HepG2 (cell line): Measurements from ENCODE around the gene ACAT1.

ENCODE experiments used
- CHD2 ChIP-seq: IDR thresholded peaks from 2 replicates; pipeline ENCODE4 v1.6.1; 2011; ENCODE audit warnings: low read depth, low read length, improper control_type of control experiment
- CTCF ChIP-seq: sonication (generic); formaldehyde crosslinking; IDR thresholded peaks from 2 replicates; pipeline ENCODE4 v1.5.0; 2020; ENCODE audit warnings: mild to moderate bottlenecking, missing genetic modification reagents, moderate library complexity
- HNRNPK ChIP-seq: fragments of 200-400 bp; formaldehyde crosslinking; IDR thresholded peaks from 2 replicates; pipeline ENCODE4 v1.6.1; 2018; ENCODE audit warnings: low read length, low read depth, moderate library complexity, mild to moderate bottlenecking; ENCODE audit not compliant: poor library complexity, severe bottlenecking
- IRF9 ChIP-seq: sonication (generic); formaldehyde crosslinking; IDR thresholded peaks from 2 replicates; pipeline ENCODE4 v1.8.0; 2022; ENCODE audit warnings: missing genetic modification reagents, mild to moderate bottlenecking, borderline replicate concordance
- KLF9 ChIP-seq: IDR thresholded peaks from 2 replicates; pipeline ENCODE4 v1.6.1; 2016; ENCODE audit warnings: low read depth
- PHB2 ChIP-seq: fragments of 450-650 bp; IDR thresholded peaks from 2 replicates; pipeline ENCODE4 v1.6.1; 2018; ENCODE audit not compliant: partially characterized antibody
- RELA ChIP-seq: sonication (generic); formaldehyde crosslinking; IDR thresholded peaks from 2 replicates; pipeline ENCODE4 v1.4.0; 2020; ENCODE audit warnings: missing genetic modification reagents
- YY1 ChIP-seq: IDR thresholded peaks from 2 replicates; pipeline ENCODE4 v1.6.1; 2011; ENCODE audit warnings: low read length, low read depth, moderate library complexity, mild to moderate bottlenecking; ENCODE audit not compliant: insufficient read depth, insufficient replicate concordance
- ZBTB1 ChIP-seq: sonication (generic); formaldehyde crosslinking; IDR thresholded peaks from 2 replicates; pipeline ENCODE4 v1.4.0; 2020; ENCODE audit warnings: missing genetic modification reagents, borderline replicate concordance
- ZNF235 ChIP-seq: sonication (generic); formaldehyde crosslinking; IDR thresholded peaks from 2 replicates; pipeline ENCODE4 v1.8.1; 2023; ENCODE audit warnings: mild to moderate bottlenecking, missing genetic modification reagents, borderline replicate concordance
- ZNF577 ChIP-seq: sonication (generic); formaldehyde crosslinking; IDR thresholded peaks from 2 replicates; pipeline ENCODE4 v1.4.0; 2020; ENCODE audit warnings: mild to moderate bottlenecking, low read depth, missing genetic modification reagents, borderline replicate concordance
- TF ChIP-seq, protein P1 (sequence below): sonication (generic); formaldehyde crosslinking; IDR thresholded peaks from 2 replicates; pipeline ENCODE4 v1.4.0; 2020; ENCODE audit warnings: missing genetic modification reagents

DNA sequence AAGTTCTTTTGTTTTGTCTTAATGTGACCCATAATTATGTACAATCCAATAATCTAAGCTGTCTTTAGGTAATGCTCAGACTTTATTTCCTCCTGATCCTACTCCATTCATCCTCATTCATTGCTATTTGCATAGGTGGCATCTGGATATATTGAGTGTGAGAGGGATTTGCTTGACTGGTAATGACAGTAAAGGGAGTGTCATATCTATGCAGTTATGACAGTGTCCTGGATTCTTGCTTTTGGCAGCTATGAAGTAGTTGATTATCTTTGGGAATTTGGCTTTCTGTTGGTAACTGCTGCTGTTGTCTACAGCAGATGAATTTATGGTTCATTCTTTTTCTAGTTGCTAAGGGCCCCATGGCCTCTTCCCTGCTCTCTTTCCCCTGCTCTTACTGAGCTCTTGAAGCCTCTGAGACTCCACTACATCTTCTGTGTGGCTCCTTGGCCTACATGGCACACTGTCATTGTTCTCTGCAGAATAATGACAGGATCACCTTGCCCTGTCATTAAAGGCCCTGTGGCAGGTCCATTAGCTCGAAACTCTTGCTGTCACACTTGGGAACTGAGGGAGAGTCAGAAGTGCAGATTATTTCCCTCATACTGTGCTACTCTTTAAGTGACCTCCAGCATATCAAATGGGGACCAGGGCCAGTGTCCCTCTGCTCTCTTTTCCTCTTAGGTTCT, 20.1 kb upstream of the ACAT1 start:
- TF ChIP-seq IRF9 (no peak), CHD2 (no peak), RELA (no peak), ZBTB1 (CRISPR knock-in tag) (no peak), KLF9 (CRISPR knock-in tag) (no peak), CTCF (CRISPR knock-in tag) (no peak), PHB2 (no peak), ZNF235 (no peak), HNRNPK (no peak), YY1 (no peak), ZNF577 (CRISPR knock-in tag) (no peak)
- TF ChIP-seq, protein P1, sequence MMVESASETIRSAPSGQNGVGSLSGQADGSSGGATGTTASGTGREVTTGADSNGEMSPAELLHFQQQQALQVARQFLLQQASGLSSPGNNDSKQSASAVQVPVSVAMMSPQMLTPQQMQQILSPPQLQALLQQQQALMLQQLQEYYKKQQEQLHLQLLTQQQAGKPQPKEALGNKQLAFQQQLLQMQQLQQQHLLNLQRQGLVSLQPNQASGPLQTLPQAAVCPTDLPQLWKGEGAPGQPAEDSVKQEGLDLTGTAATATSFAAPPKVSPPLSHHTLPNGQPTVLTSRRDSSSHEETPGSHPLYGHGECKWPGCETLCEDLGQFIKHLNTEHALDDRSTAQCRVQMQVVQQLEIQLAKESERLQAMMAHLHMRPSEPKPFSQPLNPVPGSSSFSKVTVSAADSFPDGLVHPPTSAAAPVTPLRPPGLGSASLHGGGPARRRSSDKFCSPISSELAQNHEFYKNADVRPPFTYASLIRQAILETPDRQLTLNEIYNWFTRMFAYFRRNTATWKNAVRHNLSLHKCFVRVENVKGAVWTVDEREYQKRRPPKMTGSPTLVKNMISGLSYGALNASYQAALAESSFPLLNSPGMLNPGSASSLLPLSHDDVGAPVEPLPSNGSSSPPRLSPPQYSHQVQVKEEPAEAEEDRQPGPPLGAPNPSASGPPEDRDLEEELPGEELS (CRISPR knock-in tag), result no peak
